Activated naive CD8-positive, alpha-beta T cell treated with anti-CD3 and anti-CD28 coated beads, Interleukin-2, amount 10 ng/mL, durations not matched to agents 7 days and 5 days (primary cell): ENCODE results near the gene MET. TPM values are rescaled to one million over a fixed set of nuclear protein-coding genes. Genes with fewer than 3 reads are reported as not detected.
A peak's percentile ranks its signal among the peaks of the same experiment; 100 is the strongest.

Source experiments
- ATAC-seq: fragments of 150-1000 bp; cut with Tn5 transposase; one replicate; pipeline ENCODE4 v1.10.0; 2021; ENCODE audit warnings: low read depth, moderate library complexity
- POLR2A ChIA-PET: fragments of 350-600 bp; sonication (Branson Sonifier 250); formaldehyde crosslinking; loops from one replicate; lab custom pipeline; 2021; ENCODE audit warnings: antibody characterized with exemption; lab: Charles Lee
- DNase-seq: peaks from one replicate; pipeline ENCODE4 v3.0.0; 2021
- H3K27ac Mint-ChIP-seq: one replicate; pipeline ENCODE4 v1.8.0; 2022; ENCODE audit warnings: mild to moderate bottlenecking, mixed read lengths
- H3K27me3 Mint-ChIP-seq: one replicate; pipeline ENCODE4 v1.8.0; 2022; ENCODE audit warnings: mild to moderate bottlenecking, moderate library complexity, mixed read lengths
- H3K36me3 Mint-ChIP-seq: one replicate; pipeline ENCODE4 v1.8.0; 2021; ENCODE audit warnings: mild to moderate bottlenecking, mixed read lengths
- H3K4me1 Mint-ChIP-seq: one replicate; pipeline ENCODE4 v1.8.0; 2021; ENCODE audit warnings: mixed read lengths
- H3K4me3 Mint-ChIP-seq: one replicate; pipeline ENCODE4 v1.8.0; 2022; ENCODE audit warnings: mild to moderate bottlenecking, moderate library complexity, mixed read lengths
- H3K9me3 Mint-ChIP-seq: one replicate; pipeline ENCODE4 v1.8.0; 2021; ENCODE audit warnings: mixed read lengths
- total RNA-seq, 2 experiments: library from RNA; stranded (reverse); gene quantifications; one replicate each; pipeline ENCODE4 v1.2.3, GENCODE V29; 2021

Gene MET
- total RNA-seq, 2 experiments from 2014 or later, result not detected

DNA sequence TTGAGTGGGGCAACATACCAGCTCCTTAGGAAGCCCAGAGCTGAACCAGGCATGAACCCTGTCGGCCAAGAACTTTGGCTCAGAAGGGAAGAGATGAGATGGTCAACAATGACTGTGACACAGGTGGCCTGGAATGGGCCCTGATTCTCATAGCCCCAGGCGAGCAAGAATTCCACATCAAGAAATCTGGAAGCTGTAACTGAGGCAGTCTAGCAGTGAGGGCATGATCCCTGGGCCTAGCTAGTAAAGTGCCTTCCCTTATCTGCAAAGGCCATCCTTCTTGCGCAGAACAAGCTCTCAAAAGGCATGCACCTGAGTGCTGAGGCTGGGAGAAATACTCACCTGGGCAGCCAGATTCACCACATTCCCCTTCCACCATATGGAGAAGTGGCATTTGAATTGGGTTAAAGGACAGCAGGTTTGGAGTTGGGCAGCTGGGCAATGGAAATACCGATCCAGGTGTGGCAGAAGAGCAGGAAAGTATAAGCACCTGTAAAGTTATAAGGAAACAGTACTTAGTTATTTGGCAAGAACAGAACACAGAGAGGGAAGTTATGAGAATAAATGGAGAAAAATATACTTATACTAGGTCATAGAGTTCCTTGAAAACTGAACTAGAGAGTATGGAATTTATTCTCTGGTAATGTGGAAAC is 111.8 kb downstream of the MET start:
- no peaks in the 10 kb centered on the region for H3K4me1 Mint-ChIP-seq
- no peak for ATAC-seq
- H3K27me3 Mint-ChIP-seq, result peaks cover under 1% of the 10 kb centered on the region
- no peak overlapping the region for H3K4me3 Mint-ChIP-seq
- H3K36me3 Mint-ChIP-seq, result no peaks in the 10 kb centered on the region
- POLR2A ChIA-PET, result no interaction called here
- no peak for DNase-seq
- no peak overlapping the region for H3K27ac Mint-ChIP-seq
- H3K9me3 Mint-ChIP-seq, result no peaks in the 10 kb centered on the region

DNA sequence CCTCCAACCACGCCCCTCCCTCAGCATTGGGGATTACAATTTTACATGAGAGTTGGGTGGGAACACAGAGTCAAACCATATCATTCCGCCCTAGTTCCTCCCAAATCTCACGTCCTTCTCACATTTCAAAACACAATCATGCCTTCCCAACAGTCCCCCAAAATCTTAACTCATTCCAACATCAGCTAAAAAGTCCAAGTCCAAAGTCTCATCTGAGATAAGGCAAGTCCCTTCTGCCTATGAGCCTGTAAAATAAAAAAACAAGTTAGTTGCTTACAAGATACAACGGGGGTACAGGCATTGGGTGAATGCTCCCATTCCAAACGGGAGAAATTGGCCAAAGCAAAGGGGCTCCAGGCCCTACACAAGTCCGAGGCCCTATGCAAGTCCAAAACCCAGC is 112.7 kb downstream of the MET start:
- no peak for DNase-seq
- peaks cover 6% of the 10 kb centered on the region for H3K27me3 Mint-ChIP-seq
- no peak for ATAC-seq
- no peak overlapping the region for H3K4me3 Mint-ChIP-seq
- no peaks in the 10 kb centered on the region for H3K36me3 Mint-ChIP-seq
- H3K4me1 Mint-ChIP-seq, result no peaks in the 10 kb centered on the region
- POLR2A ChIA-PET, result no interaction called here
- H3K27ac Mint-ChIP-seq, result no peak overlapping the region
- H3K9me3 Mint-ChIP-seq, result no peaks in the 10 kb centered on the region

DNA sequence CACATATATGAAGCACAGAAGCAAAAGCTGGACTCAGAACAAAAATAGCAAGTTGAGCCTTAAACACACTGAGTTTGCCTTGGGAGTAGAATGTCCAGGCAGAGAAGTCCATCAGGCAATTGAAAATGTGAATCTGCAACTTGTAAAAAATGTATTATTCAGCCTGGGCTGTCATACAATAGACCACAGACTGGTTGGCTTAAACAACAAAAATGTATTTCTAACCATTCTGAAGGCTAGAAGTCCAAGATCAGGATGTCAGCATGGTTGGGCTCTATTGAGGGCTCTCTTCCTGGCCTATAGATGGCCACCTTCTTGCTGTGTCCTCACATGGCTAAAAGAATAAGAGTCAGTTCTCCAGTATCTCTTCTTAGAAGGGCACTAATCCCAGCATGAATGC is 113.8 kb downstream of the MET start:
- no peak for ATAC-seq
- Mint-ChIP-seq H3K27ac (no peak overlapping the region), H3K9me3 (no peaks in the 10 kb centered on the region), H3K27me3 (peaks cover 6% of the 10 kb centered on the region), H3K36me3 (no peaks in the 10 kb centered on the region), H3K4me3 (no peak overlapping the region), H3K4me1 (no peaks in the 10 kb centered on the region)
- DNase-seq, result no peak
- POLR2A ChIA-PET, result no interaction called here

DNA sequence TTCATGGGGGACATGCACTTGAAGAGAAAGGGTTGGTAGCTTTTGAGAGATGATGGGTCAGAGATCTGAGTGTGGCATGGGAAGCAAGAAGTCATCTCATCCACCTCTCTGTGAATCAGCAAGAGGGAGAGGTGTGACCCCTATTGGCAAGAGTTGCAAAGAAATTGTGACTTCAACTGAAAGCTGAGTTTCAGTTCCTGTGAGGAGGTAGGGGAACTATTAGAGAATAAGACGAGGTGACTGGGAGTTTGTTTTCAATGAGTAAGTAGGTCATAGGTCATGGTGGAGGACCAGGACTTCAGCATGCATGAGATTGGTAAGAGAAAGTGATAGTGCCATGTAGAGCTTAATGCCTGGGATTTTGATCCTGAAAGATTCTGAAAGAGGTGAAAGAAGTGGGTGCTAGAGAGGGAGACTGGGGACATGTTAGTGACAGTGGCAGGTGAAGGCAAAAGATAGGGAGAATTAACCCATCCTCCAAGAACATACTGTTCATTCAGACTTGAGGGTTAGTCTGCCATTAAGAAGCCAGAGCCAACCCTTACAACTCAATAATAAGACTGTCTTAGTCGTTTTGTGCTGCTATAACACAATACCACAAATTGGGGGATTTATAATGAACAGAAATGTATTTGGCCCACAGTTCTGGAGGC is 114.9 kb downstream of the MET start:
- POLR2A ChIA-PET, result no interaction called here
- Mint-ChIP-seq H3K36me3 (no peaks in the 10 kb centered on the region), H3K27me3 (peaks cover 6% of the 10 kb centered on the region), H3K27ac (no peak overlapping the region), H3K4me3 (no peak overlapping the region), H3K4me1 (no peaks in the 10 kb centered on the region), H3K9me3 (no peaks in the 10 kb centered on the region)
- ATAC-seq (peak; percentile 50), DNase-seq (no peak)

DNA sequence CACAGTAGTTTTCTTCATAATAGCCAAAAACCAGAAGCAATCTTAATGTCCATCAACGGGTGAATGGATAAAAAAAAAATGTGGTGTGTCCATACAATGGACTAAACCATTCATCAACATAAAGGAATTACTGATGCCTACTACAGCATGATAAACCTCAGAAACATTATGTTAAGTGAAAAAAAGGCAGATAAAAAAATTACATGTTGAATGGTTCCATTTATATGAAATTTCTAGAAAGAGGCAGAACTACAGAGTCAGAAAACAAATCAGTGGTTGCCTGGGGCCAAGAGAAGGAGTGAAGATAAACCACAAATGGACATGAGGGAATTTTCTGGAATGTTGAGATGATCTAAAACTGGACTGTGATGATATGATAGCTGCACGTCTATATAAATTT is 115.9 kb downstream of the MET start:
- H3K4me3 Mint-ChIP-seq, result no peak overlapping the region
- DNase-seq (no peak), ATAC-seq (no peak)
- peaks cover 7% of the 10 kb centered on the region for H3K27me3 Mint-ChIP-seq
- POLR2A ChIA-PET, result no interaction called here
- no peaks in the 10 kb centered on the region for H3K36me3 Mint-ChIP-seq
- H3K4me1 Mint-ChIP-seq, result peaks cover 1% of the 10 kb centered on the region
- H3K27ac Mint-ChIP-seq, result no peak overlapping the region
- no peaks in the 10 kb centered on the region for H3K9me3 Mint-ChIP-seq

DNA sequence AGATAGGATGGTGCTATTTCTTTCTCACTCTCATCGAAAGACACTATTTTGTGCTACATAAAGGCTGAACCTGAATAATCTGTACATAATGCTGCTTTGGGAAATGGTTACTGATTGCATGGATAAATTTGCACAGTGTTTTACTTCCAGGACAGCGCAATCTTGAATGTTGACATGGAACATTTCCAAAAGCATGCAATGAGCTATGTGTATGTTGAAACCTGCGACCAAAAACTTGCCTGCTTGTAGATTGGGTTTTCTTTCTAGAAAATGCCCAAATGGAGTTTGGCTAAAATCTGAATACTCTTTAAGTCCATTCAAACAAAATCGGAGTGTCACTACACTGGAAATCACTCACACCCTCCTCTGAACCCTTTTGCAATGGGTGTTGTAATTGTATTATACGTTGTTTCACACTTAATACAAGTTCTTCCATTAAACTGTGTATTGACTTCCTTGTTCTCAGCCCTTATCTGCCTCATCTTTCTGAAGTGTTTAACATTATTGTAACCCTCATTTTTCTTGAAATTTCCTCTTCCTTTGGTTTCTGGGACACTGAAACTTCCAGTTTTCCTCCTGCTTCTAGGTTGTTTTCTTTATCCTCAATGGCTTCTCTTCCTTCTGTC is 116.7 kb downstream of the MET start:
- H3K27me3 Mint-ChIP-seq, result peaks cover 7% of the 10 kb centered on the region
- H3K36me3 Mint-ChIP-seq, result no peaks in the 10 kb centered on the region
- no peak overlapping the region for H3K4me3 Mint-ChIP-seq
- ATAC-seq, result no peak
- H3K27ac Mint-ChIP-seq, result no peak overlapping the region
- POLR2A ChIA-PET, result no interaction called here
- no peak for DNase-seq
- H3K4me1 Mint-ChIP-seq, result peaks cover 1% of the 10 kb centered on the region
- H3K9me3 Mint-ChIP-seq, result no peaks in the 10 kb centered on the region

DNA sequence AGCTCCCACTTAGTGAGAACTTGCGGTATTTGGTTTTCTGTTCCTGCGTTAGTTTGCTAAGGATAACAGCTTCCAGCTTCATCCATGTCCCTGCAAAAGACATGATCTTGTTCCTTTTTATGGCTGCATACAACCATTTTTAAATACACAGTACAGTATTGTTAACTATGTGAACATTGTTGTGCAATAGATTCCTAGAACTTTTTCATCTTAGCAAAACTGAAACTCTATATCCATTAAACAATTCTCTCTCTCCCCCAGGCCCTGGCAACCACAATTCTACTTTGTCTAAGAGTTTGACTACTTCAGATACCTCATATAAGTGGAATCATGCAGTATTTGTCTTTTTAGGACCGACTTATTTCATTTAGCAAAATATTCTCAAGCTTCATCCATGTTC is 118.0 kb downstream of the MET start:
- Mint-ChIP-seq H3K4me1 (peaks cover 1% of the 10 kb centered on the region), H3K9me3 (no peaks in the 10 kb centered on the region), H3K27ac (no peak overlapping the region), H3K4me3 (no peak overlapping the region), H3K27me3 (peaks cover 11% of the 10 kb centered on the region), H3K36me3 (no peaks in the 10 kb centered on the region)
- no peak for ATAC-seq
- POLR2A ChIA-PET, result no interaction called here
- DNase-seq, result no peak

DNA sequence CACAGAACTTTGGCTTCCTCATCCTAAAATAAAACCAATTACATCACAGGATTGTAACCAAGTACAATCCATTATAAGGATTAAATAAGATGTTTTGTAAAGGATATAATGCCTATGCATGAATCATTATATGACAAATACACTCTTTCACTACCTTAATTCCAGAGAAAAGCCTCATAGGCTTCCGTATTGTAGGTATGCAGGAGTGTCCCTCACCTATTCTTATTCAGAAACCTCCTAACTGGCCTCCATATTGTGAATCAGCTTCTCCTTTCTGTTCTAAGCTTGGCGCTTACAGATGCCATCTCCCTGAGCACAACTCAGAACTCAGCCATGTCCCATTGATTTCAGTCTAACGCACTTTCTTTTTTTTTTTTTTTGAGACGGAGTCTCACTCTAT is 120.8 kb downstream of the MET start:
- POLR2A ChIA-PET, result no interaction called here
- H3K9me3 Mint-ChIP-seq, result no peaks in the 10 kb centered on the region
- peaks cover 1% of the 10 kb centered on the region for H3K4me1 Mint-ChIP-seq
- DNase-seq (no peak), ATAC-seq (no peak)
- H3K27me3 Mint-ChIP-seq, result peaks cover 12% of the 10 kb centered on the region
- no peak overlapping the region for H3K27ac Mint-ChIP-seq
- no peak overlapping the region for H3K4me3 Mint-ChIP-seq
- H3K36me3 Mint-ChIP-seq, result no peaks in the 10 kb centered on the region

DNA sequence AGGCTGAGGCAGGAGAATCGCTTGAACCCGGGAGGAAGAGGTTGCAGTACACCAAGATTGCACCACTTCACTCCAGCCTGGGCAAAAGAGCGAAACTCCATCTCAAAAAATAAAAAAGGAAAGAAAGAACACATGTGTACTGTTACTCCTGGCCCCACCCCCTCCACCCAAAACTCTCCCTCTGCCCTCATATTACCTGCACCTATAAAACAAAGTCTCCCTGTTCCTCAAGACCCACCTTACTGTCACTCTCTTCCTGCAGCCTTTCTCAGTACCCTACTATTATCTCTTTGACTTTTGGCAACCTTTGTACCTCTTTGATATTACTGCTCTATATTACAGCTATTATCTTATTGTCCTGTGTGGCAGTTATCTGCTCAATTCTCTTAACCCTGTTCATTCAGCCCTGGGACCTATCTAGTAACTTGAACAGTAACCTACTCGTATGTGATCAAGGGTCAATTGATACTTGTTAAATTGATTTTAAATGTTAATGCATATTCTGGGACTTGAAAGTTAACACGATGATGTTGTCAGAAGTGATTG is 121.9 kb downstream of the MET start:
- no peak overlapping the region for H3K27ac Mint-ChIP-seq
- peaks cover 10% of the 10 kb centered on the region for H3K27me3 Mint-ChIP-seq
- no peak for ATAC-seq
- no peak overlapping the region for H3K4me3 Mint-ChIP-seq
- no peaks in the 10 kb centered on the region for H3K36me3 Mint-ChIP-seq
- POLR2A ChIA-PET, result no interaction called here
- no peaks in the 10 kb centered on the region for H3K9me3 Mint-ChIP-seq
- H3K4me1 Mint-ChIP-seq, result peaks cover 1% of the 10 kb centered on the region
- DNase-seq, result no peak

DNA sequence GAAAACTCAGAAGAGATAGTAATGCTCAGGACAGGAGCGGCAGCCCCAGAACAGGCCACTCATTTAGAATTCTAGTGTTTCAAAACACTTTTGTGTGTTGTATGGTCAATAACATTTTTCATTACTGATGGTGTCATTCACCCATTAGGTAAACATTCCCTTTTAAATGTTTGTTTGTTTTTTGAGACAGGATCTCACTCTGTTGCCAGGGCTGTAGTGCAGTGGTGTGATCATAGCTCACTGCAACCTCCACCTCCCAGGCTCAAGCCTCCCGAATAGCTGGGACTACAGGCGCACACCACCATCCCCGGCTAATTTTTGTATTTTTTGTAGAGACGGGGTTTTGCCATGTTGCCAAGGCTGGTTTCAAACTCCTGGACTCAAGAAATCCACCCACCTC is 124.5 kb downstream of the MET start:
- H3K27ac Mint-ChIP-seq, result no peak overlapping the region
- POLR2A ChIA-PET, result no interaction called here
- H3K4me3 Mint-ChIP-seq, result no peak overlapping the region
- DNase-seq (no peak), ATAC-seq (no peak)
- no peaks in the 10 kb centered on the region for H3K36me3 Mint-ChIP-seq
- H3K9me3 Mint-ChIP-seq, result no peaks in the 10 kb centered on the region
- peaks cover 16% of the 10 kb centered on the region for H3K27me3 Mint-ChIP-seq
- peaks cover 1% of the 10 kb centered on the region for H3K4me1 Mint-ChIP-seq

DNA sequence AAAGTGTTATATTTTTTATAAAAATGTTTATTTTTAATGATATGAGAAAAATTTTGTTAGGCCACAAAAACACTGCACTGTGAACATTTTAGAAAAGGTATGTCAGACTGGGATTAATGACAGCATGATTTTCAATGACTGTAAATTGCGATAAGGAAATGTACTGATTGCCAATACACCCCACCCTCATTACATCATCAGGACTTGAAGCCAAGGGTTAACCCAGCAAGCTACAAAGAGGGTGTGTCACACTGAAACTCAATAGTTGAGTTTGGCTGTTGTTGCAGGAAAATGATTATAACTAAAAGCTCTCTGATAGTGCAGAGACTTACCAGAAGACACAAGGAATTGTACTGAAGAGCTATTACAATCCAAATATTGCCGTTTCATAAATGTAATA is 125.6 kb downstream of the MET start:
- POLR2A ChIA-PET, result no interaction called here
- no peaks in the 10 kb centered on the region for H3K9me3 Mint-ChIP-seq

DNA sequence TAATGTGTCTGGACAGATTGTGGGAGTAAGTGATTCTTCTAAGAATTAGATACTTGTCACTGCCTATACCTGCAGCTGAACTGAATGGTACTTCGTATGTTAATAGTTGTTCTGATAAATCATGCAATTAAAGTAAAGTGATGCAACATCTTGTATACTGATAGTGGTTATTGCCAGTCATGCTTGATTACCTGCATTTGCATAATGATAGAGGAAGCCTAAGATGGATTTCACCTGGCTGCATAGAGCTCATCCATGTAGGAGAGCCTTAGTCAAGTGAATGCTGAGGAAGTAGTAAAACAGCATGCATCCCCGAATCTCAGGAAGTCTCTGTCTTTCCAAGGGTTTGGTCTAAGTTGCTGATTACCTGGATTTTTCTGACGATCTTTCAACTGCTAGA is 126.2 kb downstream of the MET start:
- ATAC-seq (no peak), DNase-seq (no peak)
- Mint-ChIP-seq H3K27me3 (peaks cover 17% of the 10 kb centered on the region), H3K36me3 (no peaks in the 10 kb centered on the region), H3K4me3 (no peak overlapping the region), H3K9me3 (no peaks in the 10 kb centered on the region), H3K27ac (no peak overlapping the region), H3K4me1 (no peaks in the 10 kb centered on the region)
- POLR2A ChIA-PET, result no interaction called here

More for the DNA sequence above, 125.6 kb downstream of the MET start:
- Mint-ChIP-seq H3K27me3 (peaks cover 15% of the 10 kb centered on the region), H3K4me1 (no peaks in the 10 kb centered on the region), H3K4me3 (no peak overlapping the region), H3K27ac (no peak overlapping the region), H3K36me3 (no peaks in the 10 kb centered on the region)
- ATAC-seq, result no peak
- no peak for DNase-seq

DNA sequence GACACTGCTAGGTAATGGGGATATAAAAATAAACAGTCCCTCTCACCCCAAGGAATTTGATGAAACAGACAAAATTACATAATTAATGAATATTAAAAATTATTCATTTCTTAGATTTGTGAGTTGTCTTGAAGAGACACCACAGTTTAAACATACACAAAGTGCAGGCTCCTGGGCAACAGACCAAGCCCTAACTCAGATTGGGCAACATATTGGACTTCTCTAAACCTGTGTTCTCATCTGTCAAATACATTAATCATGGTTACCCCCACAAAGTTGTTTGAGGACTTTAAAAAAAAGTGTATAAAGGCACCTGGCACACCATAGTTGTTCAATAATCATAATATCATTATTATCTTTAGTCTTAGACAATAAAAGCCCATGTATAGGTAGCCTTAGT is 127.9 kb downstream of the MET start:
- Mint-ChIP-seq H3K4me3 (no peak overlapping the region), H3K36me3 (no peaks in the 10 kb centered on the region), H3K9me3 (no peaks in the 10 kb centered on the region), H3K4me1 (no peaks in the 10 kb centered on the region), H3K27ac (no peak overlapping the region), H3K27me3 (peaks cover 15% of the 10 kb centered on the region)
- POLR2A ChIA-PET, result no interaction called here
- no peak for DNase-seq
- ATAC-seq, result no peak

DNA sequence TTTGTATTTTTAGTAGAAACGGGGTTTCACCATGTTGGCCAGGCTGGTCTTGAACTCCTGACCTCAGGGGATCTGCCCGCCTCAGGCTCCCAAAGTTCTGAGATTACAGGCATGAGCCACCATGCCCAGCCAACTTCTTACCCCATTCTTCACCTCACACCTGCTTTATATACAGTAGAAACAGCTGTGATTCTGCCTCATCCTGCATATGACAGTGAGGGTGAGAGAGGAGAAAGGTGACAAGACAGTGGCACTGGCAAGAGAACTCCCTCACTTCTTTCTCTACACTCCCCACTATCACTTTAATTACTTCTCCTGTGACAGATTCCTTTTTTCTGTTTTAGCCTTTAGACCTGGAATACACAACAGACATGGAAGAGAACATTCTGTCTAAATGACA is 128.6 kb downstream of the MET start:
- H3K27ac Mint-ChIP-seq, result no peak overlapping the region
- POLR2A ChIA-PET, result no interaction called here
- no peak overlapping the region for H3K4me3 Mint-ChIP-seq
- peaks cover 13% of the 10 kb centered on the region for H3K27me3 Mint-ChIP-seq
- ATAC-seq (no peak), DNase-seq (no peak)
- H3K36me3 Mint-ChIP-seq, result no peaks in the 10 kb centered on the region
- no peaks in the 10 kb centered on the region for H3K4me1 Mint-ChIP-seq
- H3K9me3 Mint-ChIP-seq, result no peaks in the 10 kb centered on the region
